Cortex of kidney (tissue), 1 donor: ENCODE results near the gene KIF17.

Source experiments
- DNase-seq: peaks from one replicate; lab custom pipeline; 2025; lab: John Stamatoyannopoulos, UW

The KIF17 gene

DNA sequence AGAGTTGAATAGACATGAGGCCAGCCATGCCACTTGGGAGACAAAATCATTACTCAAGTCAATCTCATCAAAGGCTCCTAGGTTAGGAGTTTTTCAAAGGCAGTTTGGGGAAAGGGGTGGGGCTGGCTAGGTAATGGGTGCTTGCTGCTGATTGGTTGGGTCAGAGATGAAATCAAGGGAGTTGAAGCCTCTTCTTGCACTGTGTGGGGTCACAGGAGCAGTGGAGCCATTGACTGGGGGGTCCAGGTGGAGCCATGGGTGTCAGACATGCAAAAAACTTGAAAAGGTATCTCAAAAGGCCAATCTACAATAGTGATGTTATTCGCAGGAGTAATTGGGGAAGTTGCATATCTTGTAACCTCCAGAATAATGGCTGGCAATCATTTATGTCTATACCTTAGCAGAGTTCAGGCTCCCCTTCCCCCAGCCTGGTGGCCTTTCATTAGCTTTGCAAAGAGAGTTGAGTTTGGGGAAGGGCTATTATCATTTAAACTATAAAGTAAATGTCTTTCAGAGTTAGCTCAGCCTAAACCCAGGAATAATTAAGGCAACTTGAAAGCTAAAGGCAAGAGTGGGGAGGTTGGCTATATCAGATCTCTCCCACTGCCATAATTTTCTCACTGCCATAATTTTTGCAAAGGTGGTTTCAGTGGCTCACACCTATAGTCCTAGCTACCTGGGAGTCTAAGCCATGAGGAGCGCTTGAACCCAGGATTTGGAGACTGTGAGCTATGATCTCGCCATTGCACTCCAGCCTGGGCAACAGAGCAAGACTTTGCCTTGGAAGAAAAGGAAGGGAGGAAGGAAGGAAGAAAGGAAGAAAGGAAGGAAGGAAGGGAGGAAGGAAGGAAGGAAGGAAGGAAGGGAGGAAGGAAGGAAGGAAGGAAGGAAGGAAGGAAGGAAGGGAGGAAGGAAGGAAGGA, 92.4 kb downstream of the KIF17 start:
- no peak for DNase-seq

GRCh38 chr1:20624709-20625108, 93.1 kb downstream of the KIF17 start:
- no peak for DNase-seq

DNA sequence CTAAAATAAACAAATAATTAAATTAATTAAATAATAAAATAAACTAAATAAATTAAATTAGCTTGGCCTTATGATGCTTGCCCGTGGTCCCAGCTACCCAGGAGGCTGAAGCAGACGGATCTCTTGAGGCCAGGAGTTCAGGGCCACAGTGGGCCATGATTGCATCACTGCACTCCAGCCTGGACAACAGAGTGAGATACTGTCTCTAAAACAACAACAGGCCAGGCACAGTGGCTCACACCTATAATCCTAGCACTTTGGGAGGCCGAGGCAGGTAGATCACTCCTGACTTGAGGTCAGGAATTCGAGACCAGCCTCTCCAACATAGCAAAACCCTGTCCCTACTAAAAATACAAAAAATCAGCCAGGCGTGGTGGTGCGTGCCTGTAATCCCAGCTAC, 96.8 kb downstream of the KIF17 start:
- DNase-seq, result no peak

DNA sequence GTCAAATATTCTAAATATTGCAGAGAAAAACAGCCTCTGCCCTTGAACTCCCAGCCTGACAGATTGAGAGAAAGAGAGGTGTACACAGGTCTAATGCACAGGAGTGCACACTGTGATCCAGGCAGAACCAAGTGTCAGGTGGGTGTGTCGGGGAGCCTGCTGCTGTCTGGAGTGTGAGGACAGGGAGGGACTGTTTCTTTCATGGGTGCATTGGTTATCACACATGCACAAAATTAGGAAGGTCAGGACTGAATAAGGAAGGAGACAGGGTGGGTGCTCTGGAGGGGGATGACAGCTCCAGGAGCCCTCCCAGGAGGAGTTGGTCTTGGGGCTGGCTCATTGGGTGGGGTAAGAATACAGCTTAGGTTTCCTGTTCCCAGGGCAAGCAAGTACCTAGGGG, 97.8 kb downstream of the KIF17 start:
- no peak for DNase-seq

DNA sequence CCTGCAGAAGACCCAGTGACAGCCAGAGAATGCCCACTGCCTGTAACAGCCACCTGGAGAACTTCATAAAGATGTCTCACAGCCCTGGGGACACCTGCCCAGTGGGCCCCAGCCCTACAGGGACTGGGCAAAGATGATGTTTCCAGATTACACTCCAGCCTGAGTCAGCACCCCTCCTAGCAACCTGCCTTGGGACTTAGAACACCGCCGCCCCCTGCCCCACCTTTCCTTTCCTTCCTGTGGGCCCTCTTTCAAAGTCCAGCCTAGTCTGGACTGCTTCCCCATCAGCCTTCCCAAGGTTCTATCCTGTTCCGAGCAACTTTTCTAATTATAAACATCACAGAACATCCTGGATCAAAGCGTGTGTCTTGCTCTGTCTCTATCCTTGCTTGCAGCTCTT, 99.3 kb downstream of the KIF17 start:
- DNase-seq, result no peak

DNA sequence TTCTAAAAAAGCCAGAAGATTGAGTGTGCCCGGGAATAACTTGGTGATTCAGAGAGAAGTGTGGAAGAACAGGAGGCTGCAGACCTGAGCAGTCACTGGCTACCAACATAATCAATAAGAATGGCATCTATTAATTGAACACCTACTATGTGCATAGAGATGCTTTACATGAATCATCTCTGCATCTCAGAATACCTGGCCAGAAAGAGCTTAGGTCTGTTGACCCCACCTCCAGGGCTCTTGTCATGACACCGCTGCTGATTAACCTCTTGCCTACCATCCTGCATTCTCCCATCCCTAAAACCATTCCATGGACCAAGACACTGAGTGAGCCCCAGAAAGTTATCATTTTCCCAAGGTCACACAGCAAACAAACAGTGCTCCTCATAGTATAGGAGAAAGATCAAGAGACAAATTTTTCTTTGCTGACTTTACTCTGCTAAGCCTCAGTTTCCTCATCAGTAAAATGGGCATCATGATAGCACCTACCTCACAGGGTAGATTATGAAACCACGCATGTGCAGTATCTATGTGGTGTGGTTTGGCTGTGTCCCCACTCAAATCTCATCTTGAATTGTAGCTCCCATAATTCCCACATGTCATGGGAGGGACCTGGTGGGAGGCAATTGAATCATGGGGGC, 100.8 kb downstream of the KIF17 start:
- no peak for DNase-seq

GRCh38 chr1:20615946-20616846, 101.6 kb downstream of the KIF17 start:
- no peak for DNase-seq

GRCh38 chr1:20614131-20614579, 103.7 kb downstream of the KIF17 start:
- no peak for DNase-seq
